Aorta (tissue), 5 donors: Measurements from ENCODE around the gene TATDN3. TPM values are rescaled to one million over a fixed set of nuclear protein-coding genes. Genes with fewer than 3 reads are reported as not detected.
"Not testable (repeated sequence)": the region's sequence is repeated elsewhere in the genome, so short reads cannot be mapped to it uniquely, and the experiment has no call there.

ENCODE experiments used
- ATAC-seq: fragments of 200-7000 bp; cut with Tn5 transposase; one replicate; pipeline ENCODE4 v1.9.1; 2022; ENCODE audit warnings: moderate library complexity; ENCODE audit not compliant: low FRiP score
- DNase-seq, 2 donors: peaks; one replicate each; pipeline ENCODE4 v3.0.0-alpha.2; 2020
- H3K27ac ChIP-seq, 2 donors: one replicate each; pipeline ENCODE4 v1.5.1; 2013; ENCODE audit warnings: low read length in 2 of 2, mild to moderate bottlenecking in 2 of 2, moderate library complexity in 2 of 2, control low read depth in 1 of 2, inconsistent platforms in 1 of 2, low read depth in 1 of 2
- H3K27me3 ChIP-seq, 2 donors: one replicate each; pipeline ENCODE4 v1.6.1; 2013; ENCODE audit warnings: control low read depth in 1 of 2, low read length in 1 of 2, mild to moderate bottlenecking in 1 of 2, moderate library complexity in 1 of 2; ENCODE audit not compliant: insufficient read depth in 2 of 2, control insufficient read depth in 1 of 2
- H3K36me3 ChIP-seq, 2 donors: one replicate each; pipeline ENCODE4 v1.6.1; 2013; ENCODE audit warnings: control low read depth in 1 of 2, low read length in 1 of 2, mild to moderate bottlenecking in 1 of 2; ENCODE audit not compliant: insufficient read depth in 2 of 2, control insufficient read depth in 1 of 2
- H3K4me1 ChIP-seq, 2 donors: one replicate each; pipeline ENCODE4 v1.6.1; 2013; ENCODE audit warnings: low read length in 2 of 2, control low read depth in 1 of 2, mild to moderate bottlenecking in 1 of 2, moderate library complexity in 1 of 2; ENCODE audit not compliant: insufficient read depth in 2 of 2, control insufficient read depth in 1 of 2
- H3K4me3 ChIP-seq, 2 donors: one replicate each; pipeline ENCODE4 v1.5.1; 2013; ENCODE audit warnings: low read length in 2 of 2, control low read depth in 1 of 2, mild to moderate bottlenecking in 1 of 2
- H3K9me3 ChIP-seq: one replicate; pipeline ENCODE4 v1.6.1; 2013; ENCODE audit warnings: mild to moderate bottlenecking, low read length; ENCODE audit not compliant: control insufficient read depth
- WGBS, 2 donors: extraction: QIAGEN DNeasy Blood & Tissue Kit; methylation state at CpG; one replicate each; pipeline ENCODE4 v1.1.7; 2013; 5-methylcytosine and 5-hydroxymethylcytosine counted together
- intact Hi-C, 2 donors: fragments of 100-400 bp; cut with DNase I; formaldehyde crosslinking; loops; one replicate each; pipeline versions ENCODE4 v1.14.2 to v1.15.0; 2022
- polyA plus RNA-seq, 2 donors: library from polyadenylated mRNA; stranded (reverse); fragments of 200-250 nt; gene quantifications; one replicate each; pipeline ENCODE4 v1.2.3, GENCODE V29; 2013
- total RNA-seq, 2 donors: library from RNA; stranded (reverse); fragmentation: NEBNext Ultra II Directional; extraction: Animal tissue kit (Norgen Biotek cat#: 25700); gene quantifications; one replicate each; pipeline ENCODE4 v1.2.1, GENCODE V29; 2021
- donor health status: healthy with polysubstance abuse.
- donor health status: Bipolar disorder and iron deficiency.
- donor health status: DM: no; HTN: no; CAD: no.
- donor health status: DM: no; HTN: no; CAD: no.
- donor health status: DM: yes; HTN: yes; CAD: no.

Gene TATDN3
- total and polyA plus RNA-seq, 4 donors: 10.1 to 27.0 (median 11.2) TPM

DNA sequence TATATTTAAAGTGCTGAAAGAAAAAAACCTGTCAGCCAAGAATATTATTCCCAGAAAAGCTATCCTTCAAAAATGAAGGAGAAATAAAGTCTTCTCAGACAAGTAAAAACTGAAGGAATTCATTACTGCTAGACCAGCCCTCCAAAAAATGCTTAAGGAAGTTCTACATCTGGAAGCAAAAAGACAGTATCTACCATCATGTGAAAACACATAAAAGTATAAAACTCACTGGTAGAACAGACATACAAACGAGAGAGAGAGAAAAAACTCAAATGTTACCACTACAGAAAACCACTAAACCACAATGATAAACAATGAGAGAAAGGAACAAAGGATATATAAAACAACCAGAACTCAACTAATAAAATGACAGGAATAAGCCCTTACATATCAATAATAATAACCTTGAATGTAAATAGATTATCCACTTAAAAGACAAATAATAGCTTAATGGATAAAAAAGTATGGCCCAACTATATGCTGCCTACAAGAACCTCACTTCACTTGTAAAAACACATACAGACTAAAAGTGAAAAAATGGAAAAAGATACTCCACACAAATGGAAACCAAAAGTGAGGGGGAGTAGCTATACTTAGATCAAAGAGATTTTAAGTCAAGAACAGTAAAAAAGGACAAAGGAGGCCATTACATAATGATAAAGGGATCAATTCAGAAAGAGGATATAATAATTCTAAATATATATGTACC, 22.1 kb upstream of the TATDN3 start:
- no peaks in the 10 kb centered on the region for H3K36me3 ChIP-seq
- H3K9me3 ChIP-seq: no peaks in the 10 kb centered on the region
- ATAC-seq (no peak), DNase-seq (no peak)
- intact Hi-C loops: no loop called here
- H3K4me1 ChIP-seq: no peaks in the 10 kb centered on the region
- 94 to 95% methylated on average over 1 of the region's 1 CpG for WGBS, 2 donors
- no peaks in the 10 kb centered on the region for H3K27me3 ChIP-seq
- H3K27ac ChIP-seq: no peak overlapping the region
- H3K4me3 ChIP-seq: no peak overlapping the region

- no peaks in the 10 kb centered on the region for H3K36me3 ChIP-seq
- H3K9me3 ChIP-seq: no peaks in the 10 kb centered on the region
- no peak overlapping the region for H3K4me3 ChIP-seq
- no peak overlapping the region for H3K27ac ChIP-seq
- H3K27me3 ChIP-seq: no peaks in the 10 kb centered on the region
- intact Hi-C loops: no loop called here
- ATAC-seq (no peak), DNase-seq (no peak)
- no peaks in the 10 kb centered on the region for H3K4me1 ChIP-seq
Observed at GRCh38 chr1:212771341-212771740, 20.4 kb upstream of the TATDN3 start.

GRCh38 chr1:212773011-212773410, 18.7 kb upstream of the TATDN3 start:
- WGBS, 2 donors: 90 to 94% methylated on average over 2 of the region's 2 CpGs
- intact Hi-C loops: no loop called here
- H3K9me3 ChIP-seq: no peaks in the 10 kb centered on the region
- H3K4me3 ChIP-seq: no peak overlapping the region
- ATAC-seq (no peak), DNase-seq (no peak)
- no peak overlapping the region for H3K27ac ChIP-seq
- H3K36me3 ChIP-seq: no peaks in the 10 kb centered on the region
- no peaks in the 10 kb centered on the region for H3K4me1 ChIP-seq
- no peaks in the 10 kb centered on the region for H3K27me3 ChIP-seq

DNA sequence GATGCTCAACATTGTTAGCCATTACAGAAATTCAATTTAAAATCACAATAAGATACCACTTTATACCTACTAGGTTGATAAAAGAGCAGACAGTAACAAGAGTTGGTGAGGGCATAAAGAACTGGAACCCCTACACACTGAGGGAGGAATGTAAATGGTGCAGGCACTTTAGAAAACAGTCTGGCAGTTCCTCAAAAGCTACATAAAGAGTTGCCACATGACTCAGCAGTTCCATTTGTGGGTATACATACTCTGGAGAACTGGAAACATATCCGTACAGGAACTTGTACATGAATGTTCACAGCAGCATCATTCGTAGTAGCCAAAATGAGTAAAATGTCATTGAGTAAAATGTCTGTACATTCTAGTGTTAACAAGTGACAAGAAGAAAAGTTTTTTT, 17.1 kb upstream of the TATDN3 start:
- Histone ChIP-seq H3K4me1 (no peaks in the 10 kb centered on the region), H3K27ac (no peak overlapping the region), H3K9me3 (no peaks in the 10 kb centered on the region), H3K36me3 (no peaks in the 10 kb centered on the region), H3K4me3 (no peak overlapping the region), H3K27me3 (no peaks in the 10 kb centered on the region)
- intact Hi-C loops: no loop called here
- no peak for DNase-seq
- no peak for ATAC-seq
- 58 to 60% methylated on average over 2 of the region's 2 CpGs for WGBS, 2 donors

GRCh38 chr1:212775241-212775640, 16.5 kb upstream of the TATDN3 start:
- no peaks in the 10 kb centered on the region for H3K9me3 ChIP-seq
- ATAC-seq: no peak
- no peaks in the 10 kb centered on the region for H3K27me3 ChIP-seq
- no peaks in the 10 kb centered on the region for H3K4me1 ChIP-seq
- no peak overlapping the region for H3K27ac ChIP-seq
- intact Hi-C loops: no loop called here
- no peaks in the 10 kb centered on the region for H3K36me3 ChIP-seq
- no peak for DNase-seq
- no peak overlapping the region for H3K4me3 ChIP-seq

GRCh38 chr1:212777151-212777550, 14.5 kb upstream of the TATDN3 start:
- H3K9me3 ChIP-seq: no peaks in the 10 kb centered on the region
- ATAC-seq (no peak), DNase-seq (no peak)
- H3K27me3 ChIP-seq: no peaks in the 10 kb centered on the region
- intact Hi-C loops: no loop called here
- WGBS, 2 donors: 93 to 98% methylated on average over 3 of the region's 3 CpGs
- H3K4me1 ChIP-seq: no peaks in the 10 kb centered on the region
- H3K27ac ChIP-seq: no peak overlapping the region
- H3K36me3 ChIP-seq: no peaks in the 10 kb centered on the region
- H3K4me3 ChIP-seq: no peak overlapping the region

DNA sequence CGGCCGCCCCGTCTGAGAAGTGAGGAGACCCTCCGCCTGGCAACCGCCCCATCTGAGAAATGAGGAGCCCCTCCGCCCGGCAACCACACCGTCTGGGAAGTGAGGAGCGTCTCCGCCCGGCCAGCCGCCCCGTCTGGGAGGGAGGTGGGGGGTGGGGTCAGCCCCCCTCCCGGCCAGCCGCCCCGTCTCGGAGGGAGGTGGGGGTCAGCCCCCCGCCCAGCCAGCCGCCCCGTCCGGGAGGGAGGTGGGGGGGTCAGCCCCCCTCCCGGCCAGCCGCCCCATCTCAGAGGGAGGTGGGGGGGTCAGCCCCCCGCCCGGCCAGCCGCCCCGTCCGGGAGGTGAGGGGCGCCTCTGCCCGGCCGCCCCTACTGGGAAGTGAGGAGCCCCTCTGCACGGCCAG, 12.6 kb upstream of the TATDN3 start:
- ATAC-seq, H3K9me3 ChIP-seq, H3K4me3 ChIP-seq, intact Hi-C loops, H3K27ac ChIP-seq, H3K36me3 ChIP-seq, DNase-seq, H3K4me1 ChIP-seq, H3K27me3 ChIP-seq: not testable (repeated sequence)
- WGBS, 2 donors: 93 to 96% methylated on average over 14 to 32 of the region's 32 CpGs

- H3K4me1 ChIP-seq: no peaks in the 10 kb centered on the region
- H3K4me3 ChIP-seq: no peak overlapping the region
- H3K27ac ChIP-seq: no peak overlapping the region
- no peaks in the 10 kb centered on the region for H3K27me3 ChIP-seq
- no peak for ATAC-seq
- no peak for DNase-seq
- 95% methylated on average over 3 of the region's 3 CpGs for WGBS, 2 donors
- no peaks in the 10 kb centered on the region for H3K9me3 ChIP-seq
- intact Hi-C loops: loop anchor here (5.0 to 10.0 kb wide), 3 partner anchors 113 to 326 kb away; no protein-coding TSS in a partner anchor
- H3K36me3 ChIP-seq: peaks cover 0 to 2% of the 10 kb centered on the region in 2 donors
Observed at GRCh38 chr1:212780759-212781158, 10.9 kb upstream of the TATDN3 start.

GRCh38 chr1:212781225-212781624, 10.5 kb upstream of the TATDN3 start:
- no peak overlapping the region for H3K4me3 ChIP-seq
- H3K27me3 ChIP-seq: no peaks in the 10 kb centered on the region
- no peaks in the 10 kb centered on the region for H3K9me3 ChIP-seq
- H3K27ac ChIP-seq: no peak overlapping the region
- intact Hi-C loops: loop anchor here (5.0 to 10.0 kb wide), 3 partner anchors 114 to 326 kb away; no protein-coding TSS in a partner anchor
- no peak for DNase-seq
- peaks cover 0 to 2% of the 10 kb centered on the region in 2 donors for H3K36me3 ChIP-seq
- WGBS, 2 donors: 91 to 98% methylated on average over 2 of the region's 2 CpGs
- ATAC-seq: no peak
- no peaks in the 10 kb centered on the region for H3K4me1 ChIP-seq
